H9 (cell line): ENCODE measurements around the gene OR5K4. TPM values are rescaled to one million over a fixed set of nuclear protein-coding genes. Genes with fewer than 3 reads are reported as not detected.

Source experiments
- DNase-seq: peaks from one replicate; pipeline ENCODE4 v3.0.0-alpha.2; 2017
- H2AFZ ChIP-seq: one replicate; pipeline ENCODE4 v1.6.1; 2013; ENCODE audit warnings: mild to moderate bottlenecking, low read length, control low read depth, moderate library complexity
- H2AK5ac ChIP-seq: 2 replicates; pipeline ENCODE4 v1.6.1; 2013; ENCODE audit warnings: low read length, control low read depth, mixed read lengths; ENCODE audit not compliant: insufficient read length
- H2BK120ac ChIP-seq: one replicate; pipeline ENCODE4 v1.6.1; 2013; ENCODE audit warnings: low read depth, mild to moderate bottlenecking, low read length, control low read depth, inconsistent platforms; ENCODE audit not compliant: poor library complexity, severe bottlenecking
- H2BK12ac ChIP-seq: 2 replicates; pipeline ENCODE4 v1.6.1; 2013; ENCODE audit warnings: low read length, control low read depth, mixed read lengths, low read depth; ENCODE audit not compliant: insufficient read length
- H2BK15ac ChIP-seq: 2 replicates; pipeline ENCODE4 v1.6.1; 2013; ENCODE audit warnings: low read depth, low read length, control low read depth
- H2BK20ac ChIP-seq: one replicate; pipeline ENCODE4 v1.6.1; 2013; ENCODE audit warnings: low read depth, mild to moderate bottlenecking, low read length, control low read depth, inconsistent platforms; ENCODE audit not compliant: poor library complexity, severe bottlenecking
- H2BK5ac ChIP-seq: 2 replicates; pipeline ENCODE4 v1.6.1; 2013; ENCODE audit warnings: low read length, control low read depth, mixed read lengths; ENCODE audit not compliant: insufficient read length
- H3K14ac ChIP-seq: 2 replicates; pipeline ENCODE4 v1.6.1; 2013; ENCODE audit warnings: low read length, control low read depth; ENCODE audit not compliant: insufficient read depth
- H3K18ac ChIP-seq: 2 replicates; pipeline ENCODE4 v1.6.1; 2013; ENCODE audit warnings: low read depth, mild to moderate bottlenecking, mixed read lengths, low read length, control low read depth; ENCODE audit not compliant: insufficient read length
- H3K23ac ChIP-seq: 2 replicates; pipeline ENCODE4 v1.6.1; 2013; ENCODE audit warnings: low read length, control low read depth, mixed read lengths, low read depth; ENCODE audit not compliant: insufficient read length
- H3K23me2 ChIP-seq: 2 replicates; pipeline ENCODE4 v1.6.1; 2013; ENCODE audit warnings: low read depth, mild to moderate bottlenecking, mixed read lengths, low read length, control low read depth; ENCODE audit not compliant: insufficient read length, poor library complexity, severe bottlenecking
- H3K27ac ChIP-seq: 2 replicates; pipeline ENCODE4 v1.5.1; 2013; ENCODE audit warnings: low read length, control low read depth, mixed read lengths, low read depth; ENCODE audit not compliant: insufficient read length
- H3K27me3 ChIP-seq: 2 replicates; pipeline ENCODE4 v1.6.1; 2013; ENCODE audit warnings: low read length, control low read depth, inconsistent platforms; ENCODE audit not compliant: insufficient read depth
- H3K4ac ChIP-seq: 2 replicates; pipeline ENCODE4 v1.6.1; 2013; ENCODE audit warnings: low read depth, mild to moderate bottlenecking, control low read depth, inconsistent platforms, low read length, moderate library complexity
- H3K4me1 ChIP-seq: 2 replicates; pipeline ENCODE4 v1.6.1; 2013; ENCODE audit warnings: low read length, control low read depth, inconsistent platforms; ENCODE audit not compliant: insufficient read depth
- H3K4me2 ChIP-seq: 2 replicates; pipeline ENCODE4 v1.6.1; 2013; ENCODE audit warnings: low read length, control low read depth, mixed read lengths; ENCODE audit not compliant: insufficient read length, insufficient read depth
- H3K56ac ChIP-seq: 2 replicates; pipeline ENCODE4 v1.6.1; 2013; ENCODE audit warnings: low read depth, mild to moderate bottlenecking, mixed read lengths, low read length, control low read depth; ENCODE audit not compliant: insufficient read length
- H3K79me1 ChIP-seq: 2 replicates; pipeline ENCODE4 v1.6.1; 2013; ENCODE audit warnings: low read depth, mild to moderate bottlenecking, moderate library complexity, low read length, control low read depth, inconsistent platforms; ENCODE audit not compliant: insufficient read depth, poor library complexity, severe bottlenecking
- H3K79me2 ChIP-seq: 2 replicates; pipeline ENCODE4 v1.6.1; 2013; ENCODE audit warnings: low read length, control low read depth, inconsistent platforms; ENCODE audit not compliant: insufficient read depth
- H3K9ac ChIP-seq: 2 replicates; pipeline ENCODE4 v1.6.1; 2013; ENCODE audit warnings: low read length, control low read depth, mixed read lengths; ENCODE audit not compliant: insufficient read length; ENCODE audit errors: extremely low read depth
- H3K9me3 ChIP-seq: one replicate; pipeline ENCODE4 v1.6.1; 2013; ENCODE audit warnings: low read depth, low read length, inconsistent platforms; ENCODE audit not compliant: control insufficient read depth
- H3T11ph ChIP-seq: one replicate; pipeline ENCODE4 v1.6.1; 2013; ENCODE audit warnings: mild to moderate bottlenecking, low read length, control low read depth, inconsistent platforms
- H4K20me1 ChIP-seq: one replicate; pipeline ENCODE4 v1.6.1; 2013; ENCODE audit not compliant: control insufficient read depth, insufficient read length, insufficient read depth
- H4K5ac ChIP-seq: 2 replicates; pipeline ENCODE4 v1.6.1; 2013; ENCODE audit warnings: low read depth, mild to moderate bottlenecking, mixed read lengths, low read length, control low read depth; ENCODE audit not compliant: insufficient read length
- H4K8ac ChIP-seq: replicated peaks from 2 replicates; pipeline ENCODE4 v1.6.1; 2013; ENCODE audit warnings: low read length, control low read depth, mixed read lengths, low read depth; ENCODE audit not compliant: insufficient read length
- H4K91ac ChIP-seq: 2 replicates; pipeline ENCODE4 v1.6.1; 2013; ENCODE audit warnings: low read depth, mild to moderate bottlenecking, moderate library complexity, mixed read lengths, low read length, control low read depth; ENCODE audit not compliant: insufficient read length
- H3K27ac Mint-ChIP-seq, 3 experiments: 2 replicates in 2 of 3; 3 replicates in 1 of 3; pipeline ENCODE4 v1.8.0; 2020 to 2021; ENCODE audit warnings: mixed read lengths in 3 of 3, mild to moderate bottlenecking in 1 of 3, moderate library complexity in 1 of 3
- H3K27me3 Mint-ChIP-seq: 2 replicates; pipeline ENCODE4 v1.8.0; 2021; ENCODE audit warnings: low read depth, mild to moderate bottlenecking, moderate library complexity, mixed read lengths
- H3K36me3 Mint-ChIP-seq, 3 experiments: 2 replicates in 2 of 3; 3 replicates in 1 of 3; pipeline ENCODE4 v1.8.0; 2020 to 2021; ENCODE audit warnings: low read depth in 3 of 3, mixed read lengths in 3 of 3; ENCODE audit not compliant: insufficient read depth in 1 of 3
- H3K4me1 Mint-ChIP-seq, 2 experiments: 2 replicates each; pipeline ENCODE4 v1.8.0; 2020; ENCODE audit warnings: mixed read lengths in 2 of 2
- H3K4me3 Mint-ChIP-seq, 2 experiments: 2 replicates in 1 of 2; 3 replicates in 1 of 2; pipeline ENCODE4 v1.8.0; 2020 to 2021; ENCODE audit warnings: mild to moderate bottlenecking in 2 of 2, mixed read lengths in 2 of 2, moderate library complexity in 1 of 2
- H3K9me3 Mint-ChIP-seq, 2 experiments: 2 replicates in 1 of 2; 3 replicates in 1 of 2; pipeline ENCODE4 v1.8.0; 2020; ENCODE audit warnings: mild to moderate bottlenecking in 2 of 2, mixed read lengths in 2 of 2, moderate library complexity in 1 of 2
- total RNA-seq: library from RNA; stranded (reverse); gene quantifications from 2 replicates; pipeline ENCODE4 v1.2.1, GENCODE V29; 2021
- TF ChIP-seq, protein P1 (sequence below): fragments of 200-600 bp; sonication (generic); conservative IDR thresholded peaks from 3 replicates; pipeline ENCODE4 v1.8.0; 2021; ENCODE audit warnings: antibody characterized with exemption, mild to moderate bottlenecking

OR5K4 gene
- total RNA-seq, 1 experiment from 2014 or later = not detected

DNA sequence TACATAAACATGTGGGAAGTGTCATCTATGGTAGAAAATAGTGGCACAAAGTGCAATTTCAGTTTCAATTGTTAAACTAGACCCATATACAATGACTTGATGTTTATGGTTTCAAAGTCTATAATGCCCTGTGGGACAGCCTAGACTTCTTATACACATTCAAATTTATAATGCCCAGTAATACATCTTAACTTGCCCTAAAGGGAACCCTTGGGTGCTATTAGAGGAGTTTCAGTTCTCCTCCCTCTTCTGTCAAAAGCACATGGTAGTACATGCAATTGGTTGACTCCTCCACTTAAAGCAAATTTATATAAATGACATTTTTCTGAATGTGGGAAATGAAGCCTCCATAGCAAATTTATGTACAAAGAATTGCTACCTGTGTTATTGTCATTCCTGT is 30.2 kb upstream of the OR5K4 start:
- Histone ChIP-seq H2BK12ac (no peak overlapping the region), H4K5ac (no peak overlapping the region), H3K4me1 (peaks cover 8% of the 10 kb centered on the region; the same call in 1 of the 2 replicates), H3K9me3 (no peaks in the 10 kb centered on the region), H4K8ac (no peak overlapping the region), H3K23ac (no peak overlapping the region), H3T11ph (no peak overlapping the region), H2AK5ac (no peak overlapping the region), H2BK20ac (no peak overlapping the region), H3K4ac (no peak overlapping the region), H3K14ac (no peak overlapping the region), H3K27me3 (no peaks in the 10 kb centered on the region), H3K18ac (no peak overlapping the region), H3K79me1 (peaks cover 3% of the 10 kb centered on the region), H3K23me2 (peaks cover 4% of the 10 kb centered on the region), H4K91ac (no peak overlapping the region), H2BK120ac (no peak overlapping the region), H3K79me2 (peaks cover 27% of the 10 kb centered on the region; the same call in 1 of the 2 replicates), H2BK5ac (no peak overlapping the region), H2BK15ac (no peak overlapping the region), H3K4me2 (peak overlapping the region; percentile 92), H2AFZ (no peak overlapping the region), H3K9ac (peak overlapping the region; percentile 38), H4K20me1 (no peaks in the 10 kb centered on the region), H3K27ac (no peak overlapping the region), H3K56ac (no peak overlapping the region)
- H3K4me1 Mint-ChIP-seq = peaks cover 49 to 65% of the 10 kb centered on the region in 2 experiments
- H3K4me3 Mint-ChIP-seq = peak overlapping the region in 1 of 2 experiments; percentile 77; a peak in 2 of 5 replicates
- H3K36me3 Mint-ChIP-seq = peaks cover 0 to 29% (median 0%) of the 10 kb centered on the region in 3 experiments; a peak in 4 of 7 replicates
- no peak for DNase-seq
- no peaks in the 10 kb centered on the region; a peak in 1 of 5 replicates for H3K9me3 Mint-ChIP-seq
- no peaks in the 10 kb centered on the region for H3K27me3 Mint-ChIP-seq
- TF ChIP-seq, protein P1, sequence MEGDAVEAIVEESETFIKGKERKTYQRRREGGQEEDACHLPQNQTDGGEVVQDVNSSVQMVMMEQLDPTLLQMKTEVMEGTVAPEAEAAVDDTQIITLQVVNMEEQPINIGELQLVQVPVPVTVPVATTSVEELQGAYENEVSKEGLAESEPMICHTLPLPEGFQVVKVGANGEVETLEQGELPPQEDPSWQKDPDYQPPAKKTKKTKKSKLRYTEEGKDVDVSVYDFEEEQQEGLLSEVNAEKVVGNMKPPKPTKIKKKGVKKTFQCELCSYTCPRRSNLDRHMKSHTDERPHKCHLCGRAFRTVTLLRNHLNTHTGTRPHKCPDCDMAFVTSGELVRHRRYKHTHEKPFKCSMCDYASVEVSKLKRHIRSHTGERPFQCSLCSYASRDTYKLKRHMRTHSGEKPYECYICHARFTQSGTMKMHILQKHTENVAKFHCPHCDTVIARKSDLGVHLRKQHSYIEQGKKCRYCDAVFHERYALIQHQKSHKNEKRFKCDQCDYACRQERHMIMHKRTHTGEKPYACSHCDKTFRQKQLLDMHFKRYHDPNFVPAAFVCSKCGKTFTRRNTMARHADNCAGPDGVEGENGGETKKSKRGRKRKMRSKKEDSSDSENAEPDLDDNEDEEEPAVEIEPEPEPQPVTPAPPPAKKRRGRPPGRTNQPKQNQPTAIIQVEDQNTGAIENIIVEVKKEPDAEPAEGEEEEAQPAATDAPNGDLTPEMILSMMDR = no peak
- no peak overlapping the region for H3K27ac Mint-ChIP-seq
